GM15510 (cell line): ENCODE results near the gene IFI27.

ENCODE experiments used
- POLR2A ChIP-seq: IDR thresholded peaks from 3 replicates; pipeline ENCODE4 v1.6.1; 2011; ENCODE audit warnings: borderline replicate concordance; ENCODE audit not compliant: insufficient read length; ENCODE audit errors: extremely low read depth

IFI27 gene

GRCh38 chr14:94097091-94097490 lies 13.4 kb upstream of the IFI27 start:
- TF ChIP-seq POLR2A = no peak

- no peak for TF ChIP-seq POLR2A
These were observed 12.1 kb upstream of the IFI27 start for GRCh38 chr14:94098326-94098992.

- TF ChIP-seq POLR2A = no peak
These were observed 11.5 kb upstream of the IFI27 start for GRCh38 chr14:94099006-94099405.

- no peak for TF ChIP-seq POLR2A
These were observed 9.7 kb upstream of the IFI27 start for GRCh38 chr14:94100847-94101246.

- TF ChIP-seq POLR2A = no peak
These were observed 8.8 kb upstream of the IFI27 start for GRCh38 chr14:94101748-94102147.

GRCh38 chr14:94102768-94103482 lies 7.6 kb upstream of the IFI27 start:
- TF ChIP-seq POLR2A = no peak

GRCh38 chr14:94103554-94104150 lies 6.9 kb upstream of the IFI27 start:
- TF ChIP-seq POLR2A = no peak

GRCh38 chr14:94104731-94105130 lies 5.8 kb upstream of the IFI27 start:
- no peak for TF ChIP-seq POLR2A

GRCh38 chr14:94109915-94110250 lies 653 bp upstream of the IFI27 start:
- TF ChIP-seq POLR2A = no peak

GRCh38 chr14:94111276-94112095 lies 950 bp downstream of the IFI27 start:
- TF ChIP-seq POLR2A = no peak

GRCh38 chr14:94112513-94113063 lies 2.1 kb downstream of the IFI27 start:
- TF ChIP-seq POLR2A = no peak

GRCh38 chr14:94113073-94113472 lies 2.5 kb downstream of the IFI27 start:
- TF ChIP-seq POLR2A = no peak

GRCh38 chr14:94113490-94113889 lies 3.0 kb downstream of the IFI27 start:
- no peak for TF ChIP-seq POLR2A

- no peak for TF ChIP-seq POLR2A
These were observed 3.5 kb downstream of the IFI27 start for GRCh38 chr14:94113908-94114588.
